Activated naive CD4-positive, alpha-beta T cell treated with anti-CD3 and anti-CD28 coated beads, Interleukin-2, amount 10 ng/mL, durations not matched to agents 7 days and 5 days (primary cell): ENCODE measurements around the gene MT1A.

Experiments
- CTCF ChIA-PET: fragments of 350-600 bp; sonication (Branson Sonifier 250); formaldehyde crosslinking; loops from one replicate; lab custom pipeline; 2021; ENCODE audit warnings: antibody characterized with exemption; lab: Charles Lee
- DNase-seq: peaks from one replicate; pipeline ENCODE4 v3.0.0-alpha.2; 2020
- H3K27ac Mint-ChIP-seq: one replicate; pipeline ENCODE4 v1.8.0; 2021; ENCODE audit warnings: mild to moderate bottlenecking, moderate library complexity, mixed read lengths
- H3K27me3 Mint-ChIP-seq: one replicate; pipeline ENCODE4 v1.8.0; 2021; ENCODE audit warnings: mild to moderate bottlenecking, mixed read lengths
- H3K36me3 Mint-ChIP-seq: one replicate; pipeline ENCODE4 v1.8.0; 2021; ENCODE audit warnings: mixed read lengths
- H3K4me1 Mint-ChIP-seq: one replicate; pipeline ENCODE4 v1.8.0; 2021; ENCODE audit warnings: mixed read lengths
- H3K4me3 Mint-ChIP-seq: one replicate; pipeline ENCODE4 v1.8.0; 2021; ENCODE audit warnings: mild to moderate bottlenecking, moderate library complexity, mixed read lengths
- H3K9me3 Mint-ChIP-seq: one replicate; pipeline ENCODE4 v1.8.0; 2021; ENCODE audit warnings: mixed read lengths

The MT1A gene

GRCh38 chr16:56637814-56638750 is at the start of gene MT1A:
Gene MT1A (plus strand): TSS chr16:56638666. CDS start chr16:56638739, 73 bp downstream.
- Mint-ChIP-seq H3K4me3 (peak within 1 kb of the TSS; percentile 24), H3K27me3 (peaks cover 95% of the 10 kb centered on the region), H3K9me3 (no peaks in the 10 kb centered on the region), H3K36me3 (no peaks in the 10 kb centered on the region), H3K4me1 (peaks cover 40% of the 10 kb centered on the region), H3K27ac (no peak within 1 kb of the TSS)
- CTCF ChIA-PET, result interaction anchor here (1.6 kb wide), 1 partner anchor 37 kb away, joined by 4 read pairs; no protein-coding TSS in a partner anchor
- peak; percentile 38 for DNase-seq

GRCh38 chr16:56588781-56589140 is 49.7 kb upstream of the MT1A start:
- peak overlapping the region; percentile 78 for H3K4me3 Mint-ChIP-seq
- no peak overlapping the region for H3K27ac Mint-ChIP-seq
- DNase-seq, result no peak
- H3K27me3 Mint-ChIP-seq, result peaks cover 81% of the 10 kb centered on the region
- CTCF ChIA-PET, result no interaction called here
- H3K36me3 Mint-ChIP-seq, result no peaks in the 10 kb centered on the region
- H3K4me1 Mint-ChIP-seq, result peaks cover 15% of the 10 kb centered on the region
- H3K9me3 Mint-ChIP-seq, result no peaks in the 10 kb centered on the region

GRCh38 chr16:56589141-56590039 is 49.1 kb upstream of the MT1A start, which contains the start of gene MT3:
Gene MT3 (plus strand): TSS chr16:56589528. CDS start chr16:56589591, 63 bp downstream.
- CTCF ChIA-PET, result no interaction called here

GRCh38 chr16:56591377-56592060 is 46.9 kb upstream of the MT1A start:
- Mint-ChIP-seq H3K36me3 (no peaks in the 10 kb centered on the region), H3K4me1 (peaks cover 15% of the 10 kb centered on the region), H3K9me3 (no peaks in the 10 kb centered on the region), H3K4me3 (no peak overlapping the region), H3K27me3 (peaks cover 73% of the 10 kb centered on the region), H3K27ac (no peak overlapping the region)
- no peak for DNase-seq
- CTCF ChIA-PET, result interaction anchor here (1.1 to 1.8 kb wide), 6 partner anchors 9 to 111 kb away, joined by 3 to 11 read pairs (median 5); no protein-coding TSS in a partner anchor

More at GRCh38 chr16:56589141-56590039, 49.1 kb upstream of the MT1A start, which contains the start of gene MT3:
- H3K27ac Mint-ChIP-seq, result no peak within 1 kb of the TSS
- peaks cover 78% of the 10 kb centered on the region for H3K27me3 Mint-ChIP-seq
- H3K4me1 Mint-ChIP-seq, result peaks cover 15% of the 10 kb centered on the region
- no peaks in the 10 kb centered on the region for H3K36me3 Mint-ChIP-seq
- DNase-seq, result peak; percentile 47
- H3K9me3 Mint-ChIP-seq, result no peaks in the 10 kb centered on the region
- H3K4me3 Mint-ChIP-seq, result peak within 1 kb of the TSS; percentile 78

- no peak overlapping the region for H3K4me3 Mint-ChIP-seq
- peaks cover 18% of the 10 kb centered on the region for H3K4me1 Mint-ChIP-seq
- no peaks in the 10 kb centered on the region for H3K9me3 Mint-ChIP-seq
- no peaks in the 10 kb centered on the region for H3K36me3 Mint-ChIP-seq
- DNase-seq, result no peak
- CTCF ChIA-PET, result interaction anchor here (0.9 kb wide), 1 partner anchor 109 kb away, joined by 4 read pairs; no protein-coding TSS in a partner anchor
- H3K27ac Mint-ChIP-seq, result no peak overlapping the region
- peaks cover 60% of the 10 kb centered on the region for H3K27me3 Mint-ChIP-seq
Observed at GRCh38 chr16:56593573-56594291, 44.7 kb upstream of the MT1A start.

GRCh38 chr16:56594292-56594619 is 44.2 kb upstream of the MT1A start:
- CTCF ChIA-PET, result interaction anchor here (0.9 kb wide), 1 partner anchor 108 kb away, joined by 4 read pairs; no protein-coding TSS in a partner anchor
- Mint-ChIP-seq H3K27ac (no peak overlapping the region), H3K4me1 (peaks cover 15% of the 10 kb centered on the region), H3K27me3 (peaks cover 55% of the 10 kb centered on the region), H3K4me3 (no peak overlapping the region), H3K9me3 (no peaks in the 10 kb centered on the region), H3K36me3 (no peaks in the 10 kb centered on the region)
- DNase-seq, result no peak

- Mint-ChIP-seq H3K27ac (no peak overlapping the region), H3K4me3 (no peak overlapping the region), H3K4me1 (peaks cover 8% of the 10 kb centered on the region), H3K27me3 (peaks cover 54% of the 10 kb centered on the region), H3K9me3 (no peaks in the 10 kb centered on the region), H3K36me3 (no peaks in the 10 kb centered on the region)
- peak; percentile 55 for DNase-seq
- CTCF ChIA-PET, result interaction anchor here (0.6 to 2.2 kb wide), 19 partner anchors 9 to 180 kb away, joined by 3 to 20 read pairs (median 4); partner anchors contain the start of genes MT1A, MT1G and MT4
Observed at GRCh38 chr16:56600398-56600999, 38.0 kb upstream of the MT1A start.

GRCh38 chr16:56601325-56601724 is 37.1 kb upstream of the MT1A start:
- Mint-ChIP-seq H3K27me3 (peaks cover 47% of the 10 kb centered on the region), H3K4me1 (peaks cover 8% of the 10 kb centered on the region), H3K36me3 (no peaks in the 10 kb centered on the region), H3K27ac (no peak overlapping the region), H3K9me3 (no peaks in the 10 kb centered on the region), H3K4me3 (no peak overlapping the region)
- CTCF ChIA-PET, result interaction anchor here (0.9 to 2.2 kb wide), 11 partner anchors 10 to 179 kb away, joined by 3 to 20 read pairs (median 4); partner anchors contain the start of genes MT1A, MT1G and MT4
- no peak for DNase-seq

- CTCF ChIA-PET, result interaction anchor here (0.6 to 5.3 kb wide), 9 partner anchors 10 to 232 kb away, joined by 3 to 34 read pairs (median 5); partner anchors contain the start of gene MT1X
- H3K4me1 Mint-ChIP-seq, result peaks cover 22% of the 10 kb centered on the region
- DNase-seq, result peak; percentile 52
- H3K36me3 Mint-ChIP-seq, result no peaks in the 10 kb centered on the region
- no peaks in the 10 kb centered on the region for H3K9me3 Mint-ChIP-seq
- no peak overlapping the region for H3K27ac Mint-ChIP-seq
- H3K4me3 Mint-ChIP-seq, result no peak overlapping the region
- peaks cover 36% of the 10 kb centered on the region for H3K27me3 Mint-ChIP-seq
Observed at GRCh38 chr16:56603589-56603988, 34.9 kb upstream of the MT1A start.

GRCh38 chr16:56604966-56605365 is 33.5 kb upstream of the MT1A start:
- Mint-ChIP-seq H3K27me3 (peaks cover 36% of the 10 kb centered on the region), H3K4me3 (no peak overlapping the region), H3K9me3 (no peaks in the 10 kb centered on the region), H3K36me3 (peaks cover 1% of the 10 kb centered on the region), H3K27ac (no peak overlapping the region), H3K4me1 (peaks cover 34% of the 10 kb centered on the region)
- CTCF ChIA-PET, result interaction anchor here (0.9 to 5.3 kb wide), 6 partner anchors 22 to 104 kb away, joined by 3 to 34 read pairs (median 10); partner anchors contain the start of gene MT1X
- DNase-seq, result no peak

GRCh38 chr16:56605475-56605874 is 33.0 kb upstream of the MT1A start:
- H3K27me3 Mint-ChIP-seq, result peaks cover 31% of the 10 kb centered on the region
- DNase-seq, result no peak
- CTCF ChIA-PET, result interaction anchor here (1.7 to 5.3 kb wide), 4 partner anchors 29 to 103 kb away, joined by 4 to 34 read pairs (median 14); no protein-coding TSS in a partner anchor
- no peak overlapping the region for H3K4me3 Mint-ChIP-seq
- peaks cover 39% of the 10 kb centered on the region for H3K4me1 Mint-ChIP-seq
- no peaks in the 10 kb centered on the region for H3K9me3 Mint-ChIP-seq
- peaks cover 1% of the 10 kb centered on the region for H3K36me3 Mint-ChIP-seq
- H3K27ac Mint-ChIP-seq, result no peak overlapping the region

GRCh38 chr16:56606071-56606475 is 32.4 kb upstream of the MT1A start:
- H3K27me3 Mint-ChIP-seq, result peaks cover 25% of the 10 kb centered on the region
- no peak overlapping the region for H3K4me3 Mint-ChIP-seq
- CTCF ChIA-PET, result interaction anchor here (1.4 to 5.3 kb wide), 4 partner anchors 25 to 96 kb away, joined by 4 to 34 read pairs (median 14); no protein-coding TSS in a partner anchor
- no peak for DNase-seq
- H3K27ac Mint-ChIP-seq, result no peak overlapping the region
- H3K4me1 Mint-ChIP-seq, result peaks cover 45% of the 10 kb centered on the region
- H3K36me3 Mint-ChIP-seq, result peaks cover 1% of the 10 kb centered on the region
- H3K9me3 Mint-ChIP-seq, result no peaks in the 10 kb centered on the region
